ENCODE measurements around the gene PROS1. TPM values are rescaled to one million over a fixed set of nuclear protein-coding genes. Genes with fewer than 3 reads are reported as not detected.
"Not testable (repeated sequence)": the region's sequence is repeated elsewhere in the genome, so short reads cannot be mapped to it uniquely, and the experiment has no call there.

The PROS1 gene
- total and polyA plus RNA-seq, 4 donors: 17.9 to 102 (median 35.2) TPM

DNA sequence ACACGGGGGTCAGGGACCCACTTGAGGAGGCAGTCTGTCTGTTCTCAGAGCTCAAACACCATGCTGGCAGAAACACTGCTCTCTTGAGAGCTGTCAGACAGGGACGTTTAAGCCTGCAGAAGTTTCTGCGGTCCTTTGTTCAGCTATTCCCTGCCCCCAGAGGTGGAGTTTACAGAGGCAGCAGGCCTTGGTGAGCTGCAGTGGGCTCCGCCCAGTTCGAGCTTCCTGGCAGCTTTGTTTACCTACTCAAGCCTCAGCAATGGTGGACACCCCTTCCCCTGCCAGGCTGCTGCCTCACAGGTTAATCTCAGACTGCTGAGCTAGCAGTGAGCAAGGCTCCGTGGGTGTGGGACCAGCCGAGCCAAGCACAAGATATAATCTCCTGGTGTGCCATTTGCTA is 121.5 kb downstream of the PROS1 start:
- H3K4me1 ChIP-seq (ENCODE audit: control insufficient read depth, insufficient read depth, low read length); H3K9me3 ChIP-seq (ENCODE audit: control insufficient read depth, insufficient read depth, low read length); DNase-seq (ENCODE audit: low read depth in 4 of 6, low spot score in 6 of 6); H3K36me3 ChIP-seq (ENCODE audit: control insufficient read depth, insufficient read depth, low read length); H3K4me3 ChIP-seq (ENCODE audit: low read depth, low read length); H3K27ac ChIP-seq (ENCODE audit: low read depth, low read length); H3K27me3 ChIP-seq (ENCODE audit: control insufficient read depth, insufficient read depth, low read length): not testable (repeated sequence)
- 74% methylated on average over 7 of the region's 7 CpGs for WGBS (ENCODE audit: insufficient coverage)

DNA sequence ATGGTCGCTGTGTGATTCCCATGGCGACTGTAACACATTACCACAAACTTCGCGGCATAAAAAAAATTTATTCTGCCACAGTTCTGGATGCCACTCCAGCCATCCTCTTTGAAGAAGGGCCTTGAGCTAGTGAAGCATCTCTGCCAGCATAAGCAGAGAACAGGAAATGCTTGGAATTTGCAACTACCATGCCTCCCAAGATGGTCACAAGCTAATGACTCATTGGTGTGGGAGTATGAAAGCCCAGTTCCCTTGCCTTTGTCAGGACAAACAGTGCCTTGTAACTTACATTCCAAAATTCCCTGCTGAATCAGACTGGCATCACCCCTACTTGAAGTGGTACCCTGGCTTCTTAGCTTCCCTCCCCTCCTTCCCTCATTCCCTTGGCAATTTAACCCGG is 129.7 kb downstream of the PROS1 start:
- Histone ChIP-seq H3K36me3 (ENCODE audit: control insufficient read depth, insufficient read depth, low read length) (no peaks in the 10 kb centered on the region), H3K9me3 (ENCODE audit: control insufficient read depth, insufficient read depth, low read length) (no peaks in the 10 kb centered on the region), H3K4me1 (ENCODE audit: control insufficient read depth, insufficient read depth, low read length) (peaks cover 4% of the 10 kb centered on the region), H3K27ac (ENCODE audit: low read depth, low read length) (no peak overlapping the region), H3K4me3 (ENCODE audit: low read depth, low read length) (no peak overlapping the region), H3K27me3 (ENCODE audit: control insufficient read depth, insufficient read depth, low read length) (no peaks in the 10 kb centered on the region)
- 85% methylated on average over 5 of the region's 5 CpGs for WGBS (ENCODE audit: insufficient coverage)
- no peak for DNase-seq (ENCODE audit: low read depth in 4 of 6, low spot score in 6 of 6)

DNA sequence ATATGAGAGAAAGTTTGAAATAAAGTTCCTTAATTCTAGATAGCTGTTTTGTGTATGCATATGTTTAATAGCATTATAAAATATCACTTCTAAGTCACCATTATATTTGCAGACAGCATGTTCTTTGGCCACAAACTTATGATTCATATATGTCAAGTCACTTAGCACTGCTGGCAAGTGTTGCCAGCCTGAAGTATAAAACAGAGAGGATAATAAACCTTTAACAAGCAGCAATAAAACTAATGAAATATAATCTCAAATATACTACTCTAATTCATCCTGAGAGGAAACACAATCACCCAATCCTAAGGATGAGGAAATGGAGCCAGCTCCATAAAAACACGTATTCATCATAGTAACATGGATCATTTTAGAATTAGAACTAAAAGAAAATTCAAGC is 134.5 kb downstream of the PROS1 start:
- not testable (repeated sequence) for H3K9me3 ChIP-seq (ENCODE audit: control insufficient read depth, insufficient read depth, low read length); H3K27me3 ChIP-seq (ENCODE audit: control insufficient read depth, insufficient read depth, low read length); H3K36me3 ChIP-seq (ENCODE audit: control insufficient read depth, insufficient read depth, low read length); H3K27ac ChIP-seq (ENCODE audit: low read depth, low read length); DNase-seq (ENCODE audit: low read depth in 4 of 6, low spot score in 6 of 6); H3K4me1 ChIP-seq (ENCODE audit: control insufficient read depth, insufficient read depth, low read length); H3K4me3 ChIP-seq (ENCODE audit: low read depth, low read length)
- WGBS (ENCODE audit: insufficient coverage): no CpG with 5 or more reads among the region's 1 CpG

Small RNAs within 50 kb of the gene (small RNA-seq; reads per million reads assigned to genes)
- gene RF00019 (ENCODE audit: low replicate concordance) (not detected), gene RNU6-488P (ENCODE audit: low replicate concordance) (not detected), gene RNU6-511P (ENCODE audit: low replicate concordance) (not detected)

Other genes with a start within 250 kb of the PROS1 start
- 10 to 100 TPM; 15.3 to 19.2 TPM for gene ARL13B, start 6.3 kb upstream of the PROS1 start, total RNA-seq
- gene ARL13B, start 6.3 kb upstream of the PROS1 start, polyA plus RNA-seq (ENCODE audit: insufficient read length in 2 of 2): 10 to 100 TPM; 10.5 to 17.1 TPM
- under 1 TPM; 0.17 to 0.20 TPM for gene STX19, start 54.7 kb upstream of the PROS1 start, total RNA-seq
- gene STX19, start 54.7 kb upstream of the PROS1 start, polyA plus RNA-seq (ENCODE audit: insufficient read length in 2 of 2): under 1 TPM in 1 of 2 donors, not detected in 1; 0.36 TPM
- gene DHFR2, start 89.0 kb upstream of the PROS1 start, total RNA-seq: 10 to 100 TPM; 10.2 to 15.0 TPM
- 10 to 100 TPM in 1 of 2 donors, 1 to 10 TPM in 1; 9.4 to 11.9 TPM for gene DHFR2, start 89.0 kb upstream of the PROS1 start, polyA plus RNA-seq (ENCODE audit: insufficient read length in 2 of 2)
- gene NSUN3, start 89.2 kb upstream of the PROS1 start, total RNA-seq: 10 to 100 TPM; 17.5 to 33.8 TPM
- 1 to 10 TPM; 8.5 to 9.5 TPM for gene NSUN3, start 89.2 kb upstream of the PROS1 start, polyA plus RNA-seq (ENCODE audit: insufficient read length in 2 of 2)

Measured in spinal cord (tissue), 10 donors.